Stomach (tissue), 4 donors: ENCODE data around the gene RUFY1.
"Not testable (repeated sequence)": the region's sequence is repeated elsewhere in the genome, so short reads cannot be mapped to it uniquely, and the experiment has no call there.

Experiments used
- POLR2A ChIP-seq, 4 donors: fragments of 450-650 bp; IDR thresholded peaks; one replicate each; pipeline ENCODE4 v1.6.1; 2016; ENCODE audit warnings: antibody characterized with exemption in 4 of 4, control low read depth in 2 of 4, mild to moderate bottlenecking in 1 of 4, moderate library complexity in 1 of 4
- TF ChIP-seq, protein P1 (sequence below), 7 experiments: fragments of 450-650 bp in 4 of 7; fragments of 200-600 bp in 3 of 7; sonication (generic) in 3 of 7; IDR thresholded peaks; one replicate each; pipeline ENCODE4 v1.5.1; 2016 to 2019; ENCODE audit warnings: antibody characterized with exemption in 7 of 7, control low read depth in 2 of 7, mild to moderate bottlenecking in 1 of 7

DNA sequence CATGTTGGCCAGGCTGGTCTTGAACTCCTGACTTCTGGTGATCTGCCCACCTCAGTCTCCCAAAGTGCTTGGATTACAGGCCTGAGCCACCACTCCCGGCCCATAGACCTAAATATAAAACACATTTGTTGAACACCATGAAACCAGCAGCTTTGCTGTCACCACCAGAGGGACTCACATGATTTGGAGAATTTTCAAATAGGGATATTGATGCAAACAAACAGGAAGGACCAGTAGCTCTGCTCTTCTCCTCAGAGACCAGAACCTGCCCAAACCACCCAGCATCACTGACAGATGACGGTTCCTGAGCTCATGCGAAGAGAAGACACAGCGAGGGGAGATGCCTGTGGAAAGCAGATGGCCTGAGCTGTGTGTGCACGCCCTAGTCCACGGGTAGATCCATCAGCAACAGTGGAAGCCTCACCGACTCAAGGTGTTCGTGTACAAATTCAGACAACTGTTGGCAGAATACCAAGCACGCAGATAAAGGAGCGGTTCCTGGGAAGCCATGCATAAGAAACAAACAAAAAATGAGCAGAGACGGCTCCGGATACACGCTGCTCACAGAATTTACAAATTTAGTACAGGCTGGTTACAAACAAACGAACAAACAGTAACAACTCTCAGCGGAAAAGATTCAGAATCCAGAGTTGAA lies 30.8 kb upstream of the RUFY1 start:
- TF ChIP-seq, protein P1, sequence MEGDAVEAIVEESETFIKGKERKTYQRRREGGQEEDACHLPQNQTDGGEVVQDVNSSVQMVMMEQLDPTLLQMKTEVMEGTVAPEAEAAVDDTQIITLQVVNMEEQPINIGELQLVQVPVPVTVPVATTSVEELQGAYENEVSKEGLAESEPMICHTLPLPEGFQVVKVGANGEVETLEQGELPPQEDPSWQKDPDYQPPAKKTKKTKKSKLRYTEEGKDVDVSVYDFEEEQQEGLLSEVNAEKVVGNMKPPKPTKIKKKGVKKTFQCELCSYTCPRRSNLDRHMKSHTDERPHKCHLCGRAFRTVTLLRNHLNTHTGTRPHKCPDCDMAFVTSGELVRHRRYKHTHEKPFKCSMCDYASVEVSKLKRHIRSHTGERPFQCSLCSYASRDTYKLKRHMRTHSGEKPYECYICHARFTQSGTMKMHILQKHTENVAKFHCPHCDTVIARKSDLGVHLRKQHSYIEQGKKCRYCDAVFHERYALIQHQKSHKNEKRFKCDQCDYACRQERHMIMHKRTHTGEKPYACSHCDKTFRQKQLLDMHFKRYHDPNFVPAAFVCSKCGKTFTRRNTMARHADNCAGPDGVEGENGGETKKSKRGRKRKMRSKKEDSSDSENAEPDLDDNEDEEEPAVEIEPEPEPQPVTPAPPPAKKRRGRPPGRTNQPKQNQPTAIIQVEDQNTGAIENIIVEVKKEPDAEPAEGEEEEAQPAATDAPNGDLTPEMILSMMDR (IDR thresholded peaks at IDR 0.05), result peak in 1 of 7 experiments; percentile 16
- not testable (repeated sequence) for TF ChIP-seq POLR2A (IDR thresholded peaks at IDR 0.05)
